ENCODE results near the gene DLG1.

Gene DLG1

DNA sequence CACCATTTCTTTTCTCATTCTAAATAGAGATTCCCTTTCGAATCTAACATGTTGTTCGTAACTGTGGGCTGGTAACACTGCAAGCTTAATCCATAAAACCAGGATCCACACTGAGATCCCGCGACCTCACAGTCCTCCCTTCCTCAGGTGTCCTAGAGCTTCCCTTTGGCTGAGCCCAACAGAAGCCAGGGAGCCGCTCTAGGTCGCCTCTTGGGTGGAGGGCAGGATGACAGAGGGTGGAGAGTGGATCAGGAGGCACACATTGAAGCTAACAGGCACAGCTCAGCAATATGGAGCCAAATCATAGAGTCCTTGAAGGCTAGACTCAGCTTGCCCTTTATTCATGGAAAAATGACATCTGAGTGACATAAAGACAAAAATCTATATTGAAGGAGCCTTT, 44.7 kb upstream of the DLG1 start:
- no peaks in the 10 kb centered on the region for H3K9me3 ChIP-seq
- no peak for DNase-seq
- no peaks in the 10 kb centered on the region for H3K36me3 ChIP-seq
- H3K27me3 ChIP-seq: no peaks in the 10 kb centered on the region
- no peaks in the 10 kb centered on the region; the same call in 1 of the 2 replicates for H3K4me1 ChIP-seq
- no peak overlapping the region for H3K4me3 ChIP-seq (ENCODE audit: low read depth, low read length)
- TF ChIP-seq, protein P1, sequence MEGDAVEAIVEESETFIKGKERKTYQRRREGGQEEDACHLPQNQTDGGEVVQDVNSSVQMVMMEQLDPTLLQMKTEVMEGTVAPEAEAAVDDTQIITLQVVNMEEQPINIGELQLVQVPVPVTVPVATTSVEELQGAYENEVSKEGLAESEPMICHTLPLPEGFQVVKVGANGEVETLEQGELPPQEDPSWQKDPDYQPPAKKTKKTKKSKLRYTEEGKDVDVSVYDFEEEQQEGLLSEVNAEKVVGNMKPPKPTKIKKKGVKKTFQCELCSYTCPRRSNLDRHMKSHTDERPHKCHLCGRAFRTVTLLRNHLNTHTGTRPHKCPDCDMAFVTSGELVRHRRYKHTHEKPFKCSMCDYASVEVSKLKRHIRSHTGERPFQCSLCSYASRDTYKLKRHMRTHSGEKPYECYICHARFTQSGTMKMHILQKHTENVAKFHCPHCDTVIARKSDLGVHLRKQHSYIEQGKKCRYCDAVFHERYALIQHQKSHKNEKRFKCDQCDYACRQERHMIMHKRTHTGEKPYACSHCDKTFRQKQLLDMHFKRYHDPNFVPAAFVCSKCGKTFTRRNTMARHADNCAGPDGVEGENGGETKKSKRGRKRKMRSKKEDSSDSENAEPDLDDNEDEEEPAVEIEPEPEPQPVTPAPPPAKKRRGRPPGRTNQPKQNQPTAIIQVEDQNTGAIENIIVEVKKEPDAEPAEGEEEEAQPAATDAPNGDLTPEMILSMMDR (IDR thresholded peaks at IDR 0.05; ENCODE audit: low read depth, low read length): no peak

DNA sequence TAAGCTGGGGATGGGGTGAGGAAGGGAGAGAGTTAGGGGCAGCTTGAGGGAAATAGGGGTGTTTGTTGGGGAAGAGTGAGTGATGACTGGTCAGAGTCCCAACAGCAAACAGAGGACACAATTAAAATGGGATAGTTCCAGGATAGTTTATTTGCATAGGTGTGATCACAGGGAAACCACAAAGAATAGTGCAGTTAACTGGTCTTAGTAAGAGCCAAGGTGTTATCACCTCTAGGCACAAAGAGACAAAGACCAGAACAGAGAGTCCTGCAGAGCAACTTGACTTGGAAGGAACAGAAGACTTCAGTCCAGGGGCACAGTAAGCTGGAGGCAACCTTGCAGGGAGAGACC, 42.1 kb upstream of the DLG1 start:
- no peaks in the 10 kb centered on the region; the same call in 1 of the 2 replicates for H3K4me1 ChIP-seq
- TF ChIP-seq, protein P1 (IDR thresholded peaks at IDR 0.05; ENCODE audit: low read depth, low read length): no peak
- H3K9me3 ChIP-seq: no peaks in the 10 kb centered on the region
- H3K4me3 ChIP-seq (ENCODE audit: low read depth, low read length): no peak overlapping the region
- no peaks in the 10 kb centered on the region for H3K36me3 ChIP-seq
- H3K27me3 ChIP-seq: no peaks in the 10 kb centered on the region
- DNase-seq: no peak

DNA sequence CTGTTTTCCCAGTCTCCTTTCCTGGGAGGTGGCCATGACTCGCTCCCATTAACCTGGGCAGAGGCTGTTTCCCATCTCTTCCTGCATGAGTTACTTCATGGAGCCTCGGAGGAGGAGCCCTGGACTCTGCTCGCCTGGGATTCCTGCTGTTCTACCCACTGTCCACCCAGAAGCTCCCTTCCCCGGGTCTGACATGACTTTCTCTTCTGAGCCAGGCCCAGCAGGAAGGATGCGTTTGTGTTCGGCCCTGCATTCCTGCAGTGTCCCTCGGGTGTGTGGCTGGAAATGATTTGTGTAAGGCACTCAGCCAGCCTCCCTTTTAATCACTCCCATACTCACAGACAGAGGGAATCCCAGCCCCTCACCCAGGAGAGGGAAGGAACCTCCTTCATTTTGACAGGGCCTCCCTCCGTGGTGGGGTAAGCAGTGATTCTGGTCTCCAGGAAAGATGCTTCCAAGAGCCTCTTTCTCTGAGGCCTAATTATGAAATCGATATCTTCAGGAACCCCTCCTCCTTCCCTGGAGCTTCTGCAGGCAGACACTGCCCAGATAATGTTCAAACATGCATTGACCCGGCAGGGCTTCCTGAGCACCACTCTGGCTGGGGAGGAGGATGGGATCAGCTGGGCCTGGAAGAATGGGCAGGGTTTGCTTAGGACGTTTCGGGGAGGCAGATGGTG, 41.6 kb upstream of the DLG1 start:
- Histone ChIP-seq H3K27me3 (no peaks in the 10 kb centered on the region), H3K36me3 (no peaks in the 10 kb centered on the region), H3K4me1 (no peaks in the 10 kb centered on the region; the same call in 1 of the 2 replicates), H3K4me3 (ENCODE audit: low read depth, low read length) (no peak overlapping the region), H3K9me3 (no peaks in the 10 kb centered on the region)
- no peak for DNase-seq
- TF ChIP-seq, protein P1 (IDR thresholded peaks at IDR 0.05; ENCODE audit: low read depth, low read length): no peak

DNA sequence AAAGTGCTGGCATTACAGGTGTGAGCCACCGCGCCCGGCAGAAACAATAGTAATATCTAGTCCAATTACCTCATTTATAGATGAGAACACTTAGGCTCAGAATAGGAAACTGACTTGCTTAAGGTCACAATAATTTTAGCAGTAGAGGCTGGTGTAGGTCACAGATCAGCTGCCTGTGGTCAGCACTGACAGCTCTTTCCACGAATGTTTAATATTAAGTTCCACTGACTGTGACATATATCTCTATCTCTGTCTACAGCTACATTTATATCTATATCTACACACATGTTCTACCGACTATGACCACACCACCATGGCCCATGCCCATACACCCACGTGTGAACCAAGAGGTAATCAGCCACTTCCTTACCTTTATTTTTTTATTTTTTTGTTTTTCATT, 40.2 kb upstream of the DLG1 start:
- Histone ChIP-seq H3K9me3 (no peaks in the 10 kb centered on the region), H3K27me3 (no peaks in the 10 kb centered on the region), H3K36me3 (no peaks in the 10 kb centered on the region), H3K4me1 (no peaks in the 10 kb centered on the region; the same call in 1 of the 2 replicates), H3K4me3 (ENCODE audit: low read depth, low read length) (no peak overlapping the region)
- DNase-seq: no peak
- TF ChIP-seq, protein P1 (IDR thresholded peaks at IDR 0.05; ENCODE audit: low read depth, low read length): no peak

DNA sequence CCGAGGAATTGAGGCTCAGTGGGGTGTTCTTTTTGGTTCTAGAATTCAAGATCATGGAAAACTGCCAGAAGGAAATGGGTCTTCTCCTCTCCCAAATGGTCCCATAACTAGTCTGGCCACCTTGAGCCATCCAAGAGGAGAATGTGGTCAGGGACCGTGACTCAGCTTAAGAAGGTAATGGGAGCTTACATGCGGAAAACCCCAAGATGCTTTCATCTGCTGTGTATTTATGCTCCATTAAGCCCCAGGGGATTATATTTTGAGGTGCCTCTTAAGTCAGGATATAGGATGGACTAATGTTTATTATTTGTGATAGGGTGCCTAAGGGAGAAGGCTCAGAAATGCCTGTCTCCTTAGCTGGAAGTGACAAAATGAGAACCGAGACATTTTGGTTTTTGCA, 39.2 kb upstream of the DLG1 start:
- DNase-seq: no peak
- TF ChIP-seq, protein P1 (IDR thresholded peaks at IDR 0.05; ENCODE audit: low read depth, low read length): no peak
- H3K4me3 ChIP-seq (ENCODE audit: low read depth, low read length): no peak overlapping the region
- H3K9me3 ChIP-seq: no peaks in the 10 kb centered on the region
- H3K4me1 ChIP-seq: no peaks in the 10 kb centered on the region; the same call in 1 of the 2 replicates
- no peaks in the 10 kb centered on the region for H3K36me3 ChIP-seq
- H3K27me3 ChIP-seq: no peaks in the 10 kb centered on the region

DNA sequence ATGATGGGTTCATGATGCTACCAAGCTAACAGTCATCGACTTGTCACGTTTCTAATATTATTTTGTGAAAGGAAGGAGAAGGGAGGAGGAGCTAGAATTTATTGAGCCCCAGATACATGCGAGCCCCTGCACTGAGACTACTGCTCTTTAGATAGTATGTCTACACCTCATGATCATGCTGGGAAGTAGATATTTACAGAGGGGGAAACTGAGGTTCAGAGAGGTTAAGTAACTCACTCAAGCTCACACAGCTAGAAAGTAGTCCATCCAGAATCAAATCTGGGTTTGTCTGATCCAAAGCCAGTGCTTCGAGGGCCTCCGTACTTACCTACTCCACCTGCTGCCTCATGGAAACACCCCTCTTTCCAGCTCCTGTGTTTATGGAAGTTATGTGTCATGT, 38.8 kb upstream of the DLG1 start:
- no peak for DNase-seq
- no peak overlapping the region for H3K4me3 ChIP-seq (ENCODE audit: low read depth, low read length)
- TF ChIP-seq, protein P1 (IDR thresholded peaks at IDR 0.05; ENCODE audit: low read depth, low read length): no peak
- no peaks in the 10 kb centered on the region; the same call in 1 of the 2 replicates for H3K4me1 ChIP-seq
- H3K36me3 ChIP-seq: no peaks in the 10 kb centered on the region
- H3K27me3 ChIP-seq: no peaks in the 10 kb centered on the region
- H3K9me3 ChIP-seq: no peaks in the 10 kb centered on the region
